ENCODE data around the gene MAP2K3. TPM values are rescaled to one million over a fixed set of nuclear protein-coding genes. Genes with fewer than 3 reads are reported as not detected.

The MAP2K3 gene
- polyA plus RNA-seq, 1 donor from 2014 or later: 131 TPM

DNA sequence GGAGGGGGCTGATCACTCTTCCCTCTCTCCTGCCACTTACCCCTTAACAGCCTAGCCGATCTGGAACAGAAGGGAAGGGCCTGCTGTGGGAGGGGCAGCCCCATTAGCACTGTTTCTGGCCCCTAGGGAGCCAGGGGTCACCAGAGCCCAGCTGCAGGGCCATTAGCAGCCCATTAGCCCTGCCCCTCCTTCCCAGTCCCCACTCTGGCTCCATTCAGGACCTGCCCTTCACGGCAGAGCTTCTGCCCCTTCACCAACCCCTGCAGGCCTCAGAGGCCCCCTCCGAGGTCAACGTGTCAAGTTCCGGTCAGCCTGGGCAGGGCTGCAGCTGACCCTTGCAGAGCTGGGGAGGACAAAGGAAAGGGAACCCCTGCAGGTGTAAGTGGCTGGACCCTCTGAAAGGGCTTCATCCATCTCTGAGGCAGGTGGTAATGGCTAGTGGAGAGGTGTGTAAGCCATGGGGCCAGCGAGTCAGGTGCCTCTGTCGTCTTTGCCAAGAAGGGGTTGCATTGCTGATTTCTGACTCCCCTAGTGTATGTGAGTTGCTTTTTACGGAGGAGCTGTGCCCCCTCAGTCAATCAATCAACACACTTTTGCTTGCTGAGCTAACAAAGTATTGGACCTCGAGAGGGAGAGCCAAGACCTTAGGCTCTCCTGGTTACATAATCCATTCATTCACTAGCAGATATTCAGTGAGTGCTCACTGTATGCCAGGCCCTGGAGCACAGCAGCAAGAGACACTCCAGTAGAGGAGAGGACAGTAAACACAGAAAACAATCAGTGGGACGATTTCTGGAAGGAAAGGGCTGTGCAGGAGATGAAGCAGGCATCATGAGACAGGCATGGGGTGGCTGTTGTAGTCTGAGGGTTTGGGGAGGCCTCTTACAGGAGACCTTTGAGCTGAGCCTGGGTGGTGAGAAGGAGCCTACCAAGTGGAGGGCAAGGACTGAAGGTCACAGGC, 73.5 kb downstream of the MAP2K3 start:
- no peaks in the 10 kb centered on the region for H3K36me3 Mint-ChIP-seq
- no peak overlapping the region for H3K27ac Mint-ChIP-seq
- peaks cover 1% of the 10 kb centered on the region for H3K27me3 Mint-ChIP-seq
- H3K4me1 Mint-ChIP-seq: peaks cover 0 to 1% (median 1%) of the 10 kb centered on the region in 3 donors
- H3K9me3 Mint-ChIP-seq: no peaks in the 10 kb centered on the region
- no peak overlapping the region for H3K4me3 Mint-ChIP-seq

DNA sequence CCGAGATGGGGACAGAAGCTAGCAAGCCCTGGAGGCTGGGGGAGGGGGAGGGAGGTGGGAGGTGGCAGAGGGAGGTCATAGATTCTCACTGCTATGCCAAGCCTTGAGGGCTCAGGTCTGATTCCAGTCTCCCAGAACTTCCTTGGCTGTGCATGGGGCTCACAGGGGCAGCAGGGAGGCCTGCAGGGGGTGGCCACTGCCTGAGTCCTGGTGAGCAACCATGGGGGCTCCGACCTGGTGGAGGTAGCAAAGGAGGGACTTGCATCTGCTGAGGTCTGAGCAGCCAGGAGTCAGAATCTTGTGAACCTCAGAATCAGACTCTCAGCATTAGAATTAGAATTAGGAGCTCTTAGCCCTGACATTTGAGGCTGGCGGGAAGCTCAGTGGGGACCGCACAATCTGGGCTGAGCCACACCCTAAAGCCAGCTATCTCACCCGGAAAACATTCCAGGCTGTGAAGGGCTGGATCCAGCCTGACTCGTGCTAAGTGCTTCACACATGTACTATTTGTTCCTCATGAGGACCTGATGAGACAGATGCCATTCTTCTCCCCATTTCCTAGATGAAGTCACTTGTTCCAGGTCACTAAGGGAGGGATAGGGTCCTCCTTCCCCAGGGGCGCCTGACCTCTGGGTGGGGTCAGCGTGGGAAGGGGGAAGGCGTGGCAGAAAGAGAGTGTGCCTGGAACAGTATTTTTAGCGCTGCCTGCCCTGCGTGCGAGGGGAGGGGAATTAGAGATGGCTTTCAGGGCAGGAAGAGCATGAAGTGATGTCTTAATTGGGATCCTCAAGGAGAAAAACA, 74.4 kb downstream of the MAP2K3 start:
- Mint-ChIP-seq H3K27me3 (peaks cover 1% of the 10 kb centered on the region), H3K36me3 (no peaks in the 10 kb centered on the region), H3K4me3 (no peak overlapping the region), H3K27ac (no peak overlapping the region), H3K9me3 (no peaks in the 10 kb centered on the region), H3K4me1 (peaks cover 0 to 1% (median 1%) of the 10 kb centered on the region in 3 donors)

DNA sequence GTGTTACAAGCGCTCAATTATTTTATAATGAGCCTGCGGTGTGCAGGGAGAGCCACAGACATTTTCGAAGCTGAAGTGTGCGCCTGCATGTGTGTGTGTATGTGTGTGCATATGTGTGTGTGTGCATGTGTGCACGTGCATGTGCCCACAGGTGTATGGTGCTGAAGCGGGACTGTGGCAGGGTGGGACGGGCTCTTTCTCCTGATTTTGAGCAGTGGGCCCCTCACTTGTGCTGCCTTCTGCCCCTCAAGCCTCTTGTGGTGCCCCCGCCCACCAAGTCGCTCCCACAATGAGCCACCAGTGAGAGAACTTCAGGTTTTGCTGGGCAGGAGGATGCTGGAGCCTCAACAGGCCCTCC, 75.0 kb downstream of the MAP2K3 start:
- H3K36me3 Mint-ChIP-seq: peaks cover 2% of the 10 kb centered on the region
- H3K27me3 Mint-ChIP-seq: no peaks in the 10 kb centered on the region
- peaks cover 0 to 1% (median 0%) of the 10 kb centered on the region in 3 donors for H3K9me3 Mint-ChIP-seq
- no peak overlapping the region for H3K4me3 Mint-ChIP-seq
- no peak overlapping the region for H3K27ac Mint-ChIP-seq
- peaks cover 0 to 3% (median 1%) of the 10 kb centered on the region in 3 donors for H3K4me1 Mint-ChIP-seq

DNA sequence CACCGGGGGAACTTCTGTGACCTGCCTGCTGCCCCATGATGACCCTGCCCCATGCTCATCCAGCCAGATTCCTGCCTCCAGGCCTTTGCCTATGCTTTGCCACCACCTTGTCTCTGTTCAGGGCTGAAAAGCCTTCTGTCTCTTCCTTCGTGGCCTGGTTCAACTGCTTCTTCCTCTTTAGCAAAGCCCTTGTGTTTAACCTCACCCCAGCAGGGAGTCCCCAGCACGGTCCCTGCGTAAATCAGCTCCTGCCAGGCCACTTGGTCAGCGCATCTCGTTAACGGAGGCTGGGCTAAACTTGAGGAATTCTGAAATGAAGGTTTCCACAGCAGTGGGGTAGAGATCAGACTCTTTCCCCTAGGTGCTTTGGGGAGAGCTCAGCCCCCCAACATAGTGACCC, 75.5 kb downstream of the MAP2K3 start:
- Mint-ChIP-seq H3K27me3 (no peaks in the 10 kb centered on the region), H3K36me3 (peaks cover 2% of the 10 kb centered on the region), H3K9me3 (peaks cover 0 to 1% (median 0%) of the 10 kb centered on the region in 3 donors), H3K4me1 (peaks cover 0 to 3% (median 1%) of the 10 kb centered on the region in 3 donors), H3K27ac (no peak overlapping the region), H3K4me3 (no peak overlapping the region)

DNA sequence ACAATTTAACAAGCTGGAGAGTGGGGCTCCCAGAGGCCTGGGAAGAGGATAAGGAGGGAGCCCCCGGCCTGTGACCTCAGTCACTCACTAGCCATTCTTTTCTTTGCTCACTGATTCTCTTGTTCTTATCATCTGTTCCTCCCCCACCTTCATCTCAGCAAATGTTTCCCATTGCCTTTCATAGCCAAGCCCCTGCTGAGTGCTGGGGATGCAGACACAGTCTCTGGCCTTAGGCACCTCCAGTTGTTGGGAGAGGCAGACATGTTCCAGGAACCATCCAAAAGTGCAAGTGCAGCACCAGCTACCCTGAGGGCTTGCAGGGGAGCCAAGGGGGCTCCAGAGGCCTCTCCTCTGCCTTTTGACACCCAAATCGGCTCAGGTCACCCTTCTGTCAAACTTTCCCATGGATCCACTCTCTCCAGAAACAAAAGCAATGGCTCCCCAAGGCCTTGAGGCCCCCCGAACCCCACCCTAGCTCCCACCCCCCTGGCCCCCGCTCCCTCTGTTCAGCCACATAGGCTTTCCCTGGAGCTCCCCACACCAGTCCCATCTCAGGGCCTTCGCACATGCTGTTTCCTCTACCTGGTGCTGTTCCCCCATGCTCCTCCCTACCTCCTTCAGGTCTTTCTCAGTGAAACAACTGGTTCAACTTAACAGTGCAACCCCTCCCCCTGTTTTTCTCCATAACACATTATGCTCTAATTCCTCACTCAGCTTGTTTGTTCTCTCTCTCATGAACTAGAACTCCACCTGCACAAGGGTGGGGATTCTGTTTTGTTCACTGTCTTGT, 76.7 kb downstream of the MAP2K3 start:
- H3K27me3 Mint-ChIP-seq: no peaks in the 10 kb centered on the region
- peaks cover 0 to 3% (median 1%) of the 10 kb centered on the region in 3 donors for H3K4me1 Mint-ChIP-seq
- peaks cover 0 to 1% (median 0%) of the 10 kb centered on the region in 3 donors for H3K9me3 Mint-ChIP-seq
- peaks cover 2% of the 10 kb centered on the region for H3K36me3 Mint-ChIP-seq
- H3K27ac Mint-ChIP-seq: no peak overlapping the region
- no peak overlapping the region for H3K4me3 Mint-ChIP-seq

DNA sequence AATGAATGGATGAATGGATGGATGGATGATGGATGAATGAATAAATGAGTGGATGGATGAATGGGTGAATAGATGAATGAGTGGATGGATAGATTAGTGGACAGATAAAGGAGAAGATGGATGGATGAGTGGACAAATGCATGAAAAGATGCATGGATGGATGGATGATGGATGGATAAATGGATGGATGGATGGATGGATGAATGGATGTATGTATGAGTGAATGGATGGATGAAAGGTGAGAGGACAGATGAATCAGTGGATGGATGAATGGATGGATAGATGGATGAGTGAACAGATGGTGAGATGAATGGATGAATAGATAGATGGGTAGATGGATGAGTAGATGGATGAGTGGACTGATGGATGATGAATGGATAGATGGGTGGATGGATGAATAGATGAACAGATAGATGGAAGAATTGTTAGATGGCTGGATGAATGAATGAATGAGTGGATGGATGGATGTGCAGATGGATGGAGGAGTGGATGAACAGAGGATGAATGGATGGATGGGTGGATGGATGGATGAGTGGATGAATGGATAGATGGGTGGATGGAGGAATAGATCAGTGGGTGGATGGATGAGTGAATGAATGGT, 77.9 kb downstream of the MAP2K3 start:
- H3K4me3 Mint-ChIP-seq: no peak overlapping the region

DNA sequence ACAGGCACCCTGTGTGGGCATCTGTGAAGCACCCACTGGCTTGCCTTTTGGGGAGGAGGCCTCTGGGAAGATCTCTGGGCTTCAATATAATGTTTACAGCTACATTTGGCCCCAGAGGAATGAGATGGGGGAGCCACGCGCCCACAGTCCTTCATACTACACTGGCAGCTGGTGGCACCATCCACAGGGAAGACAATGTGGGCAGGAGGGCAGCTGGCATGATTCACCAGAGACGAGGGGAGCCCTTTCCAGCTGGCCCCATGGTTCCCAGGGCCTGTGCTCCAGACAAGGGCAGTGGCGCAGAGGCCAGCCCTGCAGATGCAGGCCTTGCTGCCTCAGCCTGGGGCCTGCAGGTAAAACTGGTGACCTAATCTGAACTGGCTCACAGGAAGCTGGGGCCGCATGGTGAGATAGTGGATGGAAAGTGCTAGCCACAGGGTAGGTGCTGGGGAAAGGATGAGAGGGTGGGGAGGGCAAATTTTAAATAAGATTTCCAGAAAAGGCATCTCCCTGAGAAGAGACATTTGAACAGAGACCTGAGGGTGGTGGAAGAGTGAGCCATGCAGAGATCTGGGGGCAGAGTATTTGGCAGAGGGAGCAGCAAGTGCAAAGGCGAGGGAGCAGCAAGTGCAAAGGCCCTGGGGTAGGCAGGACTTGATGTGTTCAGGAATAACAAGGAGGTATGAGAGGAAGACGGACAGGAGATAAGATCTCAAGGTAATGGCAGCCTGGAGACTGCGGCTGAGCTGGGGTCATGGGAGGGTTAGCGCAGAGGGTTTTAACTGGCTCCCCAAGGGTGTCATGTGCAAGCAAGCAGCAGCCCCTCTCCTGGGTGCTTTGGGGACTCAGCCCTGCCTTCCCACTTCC, 79.5 kb downstream of the MAP2K3 start:
- Mint-ChIP-seq H3K27me3 (peaks cover 7% of the 10 kb centered on the region), H3K27ac (no peak overlapping the region), H3K4me1 (peaks cover 5 to 8% (median 6%) of the 10 kb centered on the region in 3 donors)

More for the DNA sequence above, 77.9 kb downstream of the MAP2K3 start:
- H3K4me1 Mint-ChIP-seq: peaks cover 0 to 3% (median 1%) of the 10 kb centered on the region in 3 donors
- H3K27me3 Mint-ChIP-seq: peaks cover under 1% of the 10 kb centered on the region
- H3K27ac Mint-ChIP-seq: no peak overlapping the region
- H3K36me3 Mint-ChIP-seq: peaks cover 2% of the 10 kb centered on the region
- H3K9me3 Mint-ChIP-seq: peaks cover 0 to 1% (median 0%) of the 10 kb centered on the region in 3 donors

More for the DNA sequence above, 79.5 kb downstream of the MAP2K3 start:
- Mint-ChIP-seq H3K36me3 (peaks cover 2% of the 10 kb centered on the region), H3K9me3 (peaks cover 0 to 1% (median 0%) of the 10 kb centered on the region in 3 donors), H3K4me3 (peak overlapping the region in 1 of 4 donors; percentile 65)

Other genes with a start within 250 kb of the MAP2K3 start
- gene USP22, start 241.7 kb upstream of the MAP2K3 start, polyA plus RNA-seq: 43.2 TPM
- gene DHRS7B, start 157.7 kb upstream of the MAP2K3 start, polyA plus RNA-seq: 13.3 TPM
- 44.2 TPM for gene TMEM11, start 70.5 kb upstream of the MAP2K3 start, polyA plus RNA-seq
- gene NATD1, start 31.3 kb upstream of the MAP2K3 start, polyA plus RNA-seq: 0.45 TPM
- not detected for gene KCNJ12, start 91.6 kb downstream of the MAP2K3 start, polyA plus RNA-seq